Measurements from ENCODE around the gene CD200R1. TPM values are rescaled to one million over a fixed set of nuclear protein-coding genes. Genes with fewer than 3 reads are reported as not detected.

Gene CD200R1
- total RNA-seq, 4 donors from 2014 or later = 0.88 to 1.3 TPM; not detected in 2

GRCh38 chr3:113000691-113001090 is 25.8 kb upstream of the CD200R1 start:
- Histone ChIP-seq H3K9me3 (no peaks in the 10 kb centered on the region), H3K4me1 (no peaks in the 10 kb centered on the region), H3K27me3 (no peaks in the 10 kb centered on the region), H3K4me3 (no peak overlapping the region), H3K27ac (no peak overlapping the region), H3K36me3 (peaks cover 0 to 60% (median 0%) of the 10 kb centered on the region in 3 donors)
- TF ChIP-seq POLR2A (IDR thresholded peaks at IDR 0.05) (no peak), CTCF (IDR thresholded peaks at IDR 0.05) (no peak)
- DNase-seq = no peak

- DNase-seq = no peak
- peaks cover 0 to 11% (median 4%) of the 10 kb centered on the region in 4 donors for H3K4me1 ChIP-seq
- no peaks in the 10 kb centered on the region for H3K9me3 ChIP-seq
- H3K27me3 ChIP-seq = no peaks in the 10 kb centered on the region
- H3K36me3 ChIP-seq = peaks cover 0 to 28% (median 0%) of the 10 kb centered on the region in 3 donors
- TF ChIP-seq CTCF (IDR thresholded peaks at IDR 0.05) (no peak), POLR2A (IDR thresholded peaks at IDR 0.05) (no peak)
- no peak overlapping the region for H3K27ac ChIP-seq
- H3K4me3 ChIP-seq = no peak overlapping the region
Measured at GRCh38 chr3:112995800-112996199, 20.9 kb upstream of the CD200R1 start.

GRCh38 chr3:112990672-112991602 is 16.0 kb upstream of the CD200R1 start, which contains the start of gene GTPBP8:
TSS of gene GTPBP8 (plus strand) at chr3:112990984. CDS start at chr3:112991000, 16 bp downstream.
- peak within 1 kb of the TSS; percentile 86 to 99 (median 94) for H3K27ac ChIP-seq
- no peaks in the 10 kb centered on the region for H3K27me3 ChIP-seq
- no peaks in the 10 kb centered on the region for H3K9me3 ChIP-seq
- H3K4me3 ChIP-seq = peak within 1 kb of the TSS; percentile 60 to 89 (median 68)
- peaks cover 0 to 11% (median 4%) of the 10 kb centered on the region in 4 donors for H3K4me1 ChIP-seq
- no peaks in the 10 kb centered on the region for H3K36me3 ChIP-seq
- peak; percentile 97 to 98 for TF ChIP-seq POLR2A (IDR thresholded peaks at IDR 0.05)
- peak in 2 of 6 experiments; percentile 10 to 26 for TF ChIP-seq CTCF (IDR thresholded peaks at IDR 0.05)
- DNase-seq = peak; percentile 92 to 97 (median 95)

GRCh38 chr3:112987710-112988334 is 12.9 kb upstream of the CD200R1 start:
- no peak for TF ChIP-seq POLR2A (IDR thresholded peaks at IDR 0.05)
- TF ChIP-seq CTCF (IDR thresholded peaks at IDR 0.05) = no peak
- H3K4me1 ChIP-seq = peaks cover 0 to 8% (median 4%) of the 10 kb centered on the region in 4 donors
- no peak overlapping the region for H3K4me3 ChIP-seq
- H3K27me3 ChIP-seq = no peaks in the 10 kb centered on the region
- no peak for DNase-seq
- no peak overlapping the region for H3K27ac ChIP-seq
- H3K36me3 ChIP-seq = no peaks in the 10 kb centered on the region
- H3K9me3 ChIP-seq = no peaks in the 10 kb centered on the region

GRCh38 chr3:112984485-112984884 is 9.6 kb upstream of the CD200R1 start:
- Histone ChIP-seq H3K36me3 (no peaks in the 10 kb centered on the region), H3K4me3 (no peak overlapping the region), H3K4me1 (no peaks in the 10 kb centered on the region), H3K9me3 (no peaks in the 10 kb centered on the region), H3K27me3 (no peaks in the 10 kb centered on the region), H3K27ac (no peak overlapping the region)
- peak in 2 of 3 donors; percentile 58 to 76 for DNase-seq
- no peak for TF ChIP-seq CTCF (IDR thresholded peaks at IDR 0.05)
- no peak for TF ChIP-seq POLR2A (IDR thresholded peaks at IDR 0.05)
